Colonic mucosa (tissue), 4 donors: Measurements from ENCODE around the gene PTBP3. TPM values are rescaled to one million over a fixed set of nuclear protein-coding genes. Genes with fewer than 3 reads are reported as not detected.

ENCODE experiments used
- DNase-seq: peaks from one replicate; pipeline ENCODE4 v3.0.0-alpha.2; 2020
- H3K27ac ChIP-seq: fragments of 200-600 bp; one replicate; pipeline ENCODE4 v1.8.0; 2021
- H3K27me3 ChIP-seq: fragments of 200-600 bp; one replicate; pipeline ENCODE4 v1.8.0; 2021
- H3K36me3 ChIP-seq: fragments of 200-600 bp; one replicate; pipeline ENCODE4 v1.8.0; 2021
- H3K4me1 ChIP-seq: fragments of 200-600 bp; one replicate; pipeline ENCODE4 v1.8.0; 2021; ENCODE audit warnings: mild to moderate bottlenecking
- H3K4me3 ChIP-seq: fragments of 200-600 bp; one replicate; pipeline ENCODE4 v1.8.0; 2021
- H3K9ac ChIP-seq, 2 donors: one replicate each; pipeline ENCODE4 v1.7.0; 2013; ENCODE audit warnings: control low read depth in 2 of 2, low read depth in 2 of 2, low read length in 2 of 2
- H3K9me3 ChIP-seq: fragments of 200-600 bp; one replicate; pipeline ENCODE4 v1.8.0; 2021
- intact Hi-C: fragments of 100-400 bp; cut with DNase I; formaldehyde crosslinking; loops from one replicate; pipeline ENCODE4 v1.14.1; 2022
- total RNA-seq, 2 donors: library from RNA; stranded (reverse); fragmentation: NEBNext Ultra II Directional in 1 of 2; extraction: Animal tissue kit (Norgen Biotek cat#: 25700) in 1 of 2; gene quantifications; one replicate each; pipeline ENCODE4 v1.2.1, GENCODE V29; 2021
- TF ChIP-seq, protein P1 (sequence below): fragments of 200-600 bp; IDR thresholded peaks from one replicate; pipeline ENCODE4 v1.8.0; 2022; ENCODE audit warnings: antibody characterized with exemption, mild to moderate bottlenecking
- donor health status: healthy.
- donor health status: DM: no; HTN: no; CAD: no.
- donor health status: DM: no; HTN: no; CAD: no.

The PTBP3 gene
- total RNA-seq, 2 donors from 2014 or later, result 137 to 168 TPM

DNA sequence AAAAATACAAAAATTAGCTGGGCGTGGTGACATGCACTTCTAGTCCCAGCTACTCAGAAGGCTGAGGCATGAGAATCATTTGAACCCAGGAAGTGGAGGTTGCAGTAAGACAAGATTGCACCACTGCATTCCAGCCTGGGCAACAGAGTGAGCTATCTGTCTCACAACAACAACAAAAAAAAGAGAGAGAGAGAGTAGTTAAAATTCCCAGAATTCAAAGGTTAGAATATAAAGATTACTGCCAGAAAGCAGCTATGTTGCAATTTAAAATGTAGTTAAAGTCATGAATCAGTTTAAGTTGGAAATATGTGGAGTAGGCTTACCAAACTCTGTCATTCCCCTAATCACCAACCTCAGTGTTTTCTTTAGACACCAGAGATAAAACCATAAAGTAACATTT, 99.7 kb downstream of the PTBP3 start:
- TF ChIP-seq, protein P1, sequence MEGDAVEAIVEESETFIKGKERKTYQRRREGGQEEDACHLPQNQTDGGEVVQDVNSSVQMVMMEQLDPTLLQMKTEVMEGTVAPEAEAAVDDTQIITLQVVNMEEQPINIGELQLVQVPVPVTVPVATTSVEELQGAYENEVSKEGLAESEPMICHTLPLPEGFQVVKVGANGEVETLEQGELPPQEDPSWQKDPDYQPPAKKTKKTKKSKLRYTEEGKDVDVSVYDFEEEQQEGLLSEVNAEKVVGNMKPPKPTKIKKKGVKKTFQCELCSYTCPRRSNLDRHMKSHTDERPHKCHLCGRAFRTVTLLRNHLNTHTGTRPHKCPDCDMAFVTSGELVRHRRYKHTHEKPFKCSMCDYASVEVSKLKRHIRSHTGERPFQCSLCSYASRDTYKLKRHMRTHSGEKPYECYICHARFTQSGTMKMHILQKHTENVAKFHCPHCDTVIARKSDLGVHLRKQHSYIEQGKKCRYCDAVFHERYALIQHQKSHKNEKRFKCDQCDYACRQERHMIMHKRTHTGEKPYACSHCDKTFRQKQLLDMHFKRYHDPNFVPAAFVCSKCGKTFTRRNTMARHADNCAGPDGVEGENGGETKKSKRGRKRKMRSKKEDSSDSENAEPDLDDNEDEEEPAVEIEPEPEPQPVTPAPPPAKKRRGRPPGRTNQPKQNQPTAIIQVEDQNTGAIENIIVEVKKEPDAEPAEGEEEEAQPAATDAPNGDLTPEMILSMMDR, result no peak
- intact Hi-C loops, result no loop called here
- no peak for DNase-seq
- Histone ChIP-seq H3K4me1 (peaks cover 4% of the 10 kb centered on the region), H3K27me3 (no peaks in the 10 kb centered on the region), H3K36me3 (no peaks in the 10 kb centered on the region), H3K9me3 (no peaks in the 10 kb centered on the region), H3K9ac (no peak overlapping the region), H3K27ac (no peak overlapping the region), H3K4me3 (no peak overlapping the region)

DNA sequence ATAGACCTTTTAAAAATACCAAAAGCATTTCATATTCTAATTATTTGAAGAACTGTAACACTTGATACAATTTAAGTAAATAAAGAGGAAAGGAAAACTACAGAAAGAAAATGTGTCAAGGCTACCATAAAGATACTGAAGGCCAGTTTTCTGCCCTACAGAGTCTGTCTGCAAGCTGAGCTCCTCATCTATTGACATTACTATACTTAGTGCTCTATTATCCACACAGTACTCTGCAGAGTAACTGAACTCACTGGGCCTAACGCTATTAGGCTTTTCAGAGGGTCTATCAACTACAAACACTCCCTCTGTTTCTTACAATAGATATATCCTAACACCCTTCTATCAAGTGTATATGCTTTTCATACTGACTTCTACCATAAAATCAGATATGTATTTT, 101.2 kb downstream of the PTBP3 start:
- Histone ChIP-seq H3K4me3 (no peak overlapping the region), H3K9ac (no peak overlapping the region), H3K4me1 (peaks cover 4% of the 10 kb centered on the region), H3K9me3 (no peaks in the 10 kb centered on the region), H3K27me3 (no peaks in the 10 kb centered on the region), H3K36me3 (no peaks in the 10 kb centered on the region), H3K27ac (no peak overlapping the region)
- intact Hi-C loops, result no loop called here
- DNase-seq, result no peak
- TF ChIP-seq, protein P1, result no peak

DNA sequence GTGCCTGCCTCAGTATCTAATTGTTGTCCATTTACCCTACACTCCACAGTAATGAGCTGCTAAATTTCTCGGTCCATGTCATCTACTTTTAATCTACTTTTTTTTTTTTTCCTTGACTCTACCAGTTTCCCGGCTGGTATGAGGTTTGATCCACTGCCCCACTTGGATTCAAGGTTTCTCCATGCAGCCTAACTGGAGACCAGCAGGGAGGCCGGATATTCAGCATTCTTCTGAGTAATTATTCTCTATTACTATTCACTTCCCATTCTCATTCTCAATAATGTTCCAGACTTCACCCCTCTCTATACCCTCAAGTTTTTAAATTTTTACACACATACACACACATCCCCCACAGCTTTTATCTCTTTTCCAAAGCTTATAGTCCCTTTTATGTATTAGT, 107.3 kb downstream of the PTBP3 start:
- Histone ChIP-seq H3K9me3 (no peaks in the 10 kb centered on the region), H3K4me3 (no peak overlapping the region), H3K27ac (no peak overlapping the region), H3K36me3 (no peaks in the 10 kb centered on the region), H3K9ac (no peak overlapping the region), H3K27me3 (no peaks in the 10 kb centered on the region), H3K4me1 (no peaks in the 10 kb centered on the region)
- intact Hi-C loops, result no loop called here
- TF ChIP-seq, protein P1, result no peak
- no peak for DNase-seq

DNA sequence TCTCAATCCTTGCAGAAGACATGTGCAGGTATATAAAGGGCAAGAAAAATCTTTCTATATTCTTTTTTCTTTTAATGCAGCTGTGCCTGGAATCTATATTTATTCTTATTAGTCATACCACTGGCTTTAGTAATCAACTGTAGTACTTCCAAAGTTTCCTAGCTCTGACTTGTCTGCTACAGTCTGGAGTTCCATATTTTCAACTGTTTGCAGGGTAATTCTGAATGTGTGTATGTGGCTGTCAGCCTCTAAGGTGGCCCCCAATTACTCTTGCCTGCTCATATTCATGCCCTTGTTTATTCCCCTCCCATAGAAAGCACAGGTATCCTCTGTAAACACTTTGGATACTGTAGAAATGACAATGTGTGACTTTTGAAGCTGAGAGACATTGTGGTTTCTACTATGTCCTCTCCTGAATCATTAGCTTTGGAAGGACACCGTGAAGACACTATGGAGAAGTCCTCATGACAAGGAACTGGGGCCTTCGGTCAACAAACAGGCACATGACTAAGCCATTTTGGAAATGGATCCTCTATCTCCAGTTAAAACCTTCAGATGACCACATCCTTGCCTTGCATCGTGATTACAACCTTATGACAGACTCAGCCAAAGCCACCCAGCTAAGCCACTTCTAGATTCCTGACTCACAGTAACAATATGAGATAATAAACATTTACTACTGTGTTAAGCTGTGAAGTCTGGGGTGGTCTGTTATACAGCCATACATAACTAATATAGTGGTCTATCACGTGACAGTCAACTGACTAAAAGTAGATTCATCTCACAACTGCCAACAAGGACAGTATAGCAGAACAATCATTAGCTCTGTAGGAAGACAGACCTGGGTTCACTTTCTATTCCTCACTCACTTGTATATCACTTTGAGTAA, 108.8 kb downstream of the PTBP3 start:
- Histone ChIP-seq H3K9ac (no peak overlapping the region), H3K27ac (no peak overlapping the region), H3K27me3 (no peaks in the 10 kb centered on the region), H3K36me3 (no peaks in the 10 kb centered on the region), H3K4me3 (no peak overlapping the region), H3K4me1 (no peaks in the 10 kb centered on the region), H3K9me3 (no peaks in the 10 kb centered on the region)
- intact Hi-C loops, result no loop called here
- no peak for DNase-seq
- TF ChIP-seq, protein P1, result no peak

DNA sequence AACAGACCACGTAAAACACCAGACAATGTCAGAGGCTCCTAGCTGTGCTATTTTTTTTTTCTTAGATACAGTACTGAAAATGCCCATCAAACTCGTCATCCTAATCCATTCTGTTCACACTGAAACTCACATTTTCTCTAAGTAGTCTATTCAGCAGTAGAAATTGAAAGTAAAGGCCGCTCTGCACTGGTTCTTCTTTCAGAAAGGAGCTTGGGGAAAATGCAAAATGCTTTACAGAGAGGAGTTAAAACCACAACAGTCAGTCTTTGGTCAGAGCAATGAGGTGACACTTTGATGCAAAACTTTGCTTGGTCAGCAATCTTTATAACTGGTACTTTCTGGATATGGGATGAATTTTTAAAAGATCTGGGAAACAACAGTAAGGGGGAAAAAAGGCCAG, 114.5 kb downstream of the PTBP3 start:
- H3K36me3 ChIP-seq, result no peaks in the 10 kb centered on the region
- intact Hi-C loops, result no loop called here
- DNase-seq, result no peak

More for the DNA sequence above, 114.5 kb downstream of the PTBP3 start:
- TF ChIP-seq, protein P1, result no peak
- Histone ChIP-seq H3K4me1 (no peaks in the 10 kb centered on the region), H3K27me3 (no peaks in the 10 kb centered on the region), H3K4me3 (no peak overlapping the region), H3K27ac (no peak overlapping the region), H3K9ac (no peak overlapping the region), H3K9me3 (no peaks in the 10 kb centered on the region)
